Endodermal cell (in vitro differentiated cells): Measurements from ENCODE around the gene SRCAP. TPM values are rescaled to one million over a fixed set of nuclear protein-coding genes. Genes with fewer than 3 reads are reported as not detected.

Source experiments
- DNase-seq: peaks from one replicate; pipeline ENCODE4 v3.0.0-alpha.2; 2017
- H3K27ac ChIP-seq: 2 replicates; pipeline ENCODE4 v1.5.1; 2013; ENCODE audit warnings: mild to moderate bottlenecking, low read depth, low read length, moderate library complexity
- H3K27me3 ChIP-seq: 2 replicates; pipeline ENCODE4 v1.6.1; 2013; ENCODE audit warnings: mild to moderate bottlenecking, low read length, moderate library complexity; ENCODE audit not compliant: insufficient read depth, control insufficient read depth, poor library complexity, severe bottlenecking
- H3K36me3 ChIP-seq: 2 replicates; pipeline ENCODE4 v1.7.0; 2013; ENCODE audit warnings: mild to moderate bottlenecking, low read length, moderate library complexity; ENCODE audit not compliant: control insufficient read depth, insufficient read depth
- H3K4me1 ChIP-seq: one replicate; pipeline ENCODE4 v1.7.0; 2013; ENCODE audit warnings: low read length; ENCODE audit not compliant: control insufficient read depth, insufficient read depth
- H3K4me3 ChIP-seq: 2 replicates; pipeline ENCODE4 v1.5.1; 2013; ENCODE audit warnings: mild to moderate bottlenecking, low read length, moderate library complexity
- H3K9ac ChIP-seq: 2 replicates; pipeline ENCODE4 v1.6.1; 2013; ENCODE audit warnings: mild to moderate bottlenecking, low read length, moderate library complexity; ENCODE audit not compliant: poor library complexity, severe bottlenecking; ENCODE audit errors: extremely low read depth
- H3K9me3 ChIP-seq: 2 replicates; pipeline ENCODE4 v1.6.1; 2013; ENCODE audit warnings: mild to moderate bottlenecking, low read length, moderate library complexity; ENCODE audit not compliant: control insufficient read depth
- H3K27ac Mint-ChIP-seq: 2 replicates; pipeline ENCODE4 v1.8.0; 2020; ENCODE audit warnings: mixed read lengths
- H3K27me3 Mint-ChIP-seq: 2 replicates; pipeline ENCODE4 v1.8.0; 2021; ENCODE audit warnings: mild to moderate bottlenecking, mixed read lengths; ENCODE audit not compliant: insufficient read depth
- H3K36me3 Mint-ChIP-seq: 2 replicates; pipeline ENCODE4 v1.8.0; 2020; ENCODE audit warnings: low read depth, mixed read lengths
- H3K4me1 Mint-ChIP-seq: 2 replicates; pipeline ENCODE4 v1.8.0; 2020; ENCODE audit warnings: mixed read lengths
- H3K4me3 Mint-ChIP-seq: 2 replicates; pipeline ENCODE4 v1.8.0; 2020; ENCODE audit warnings: mild to moderate bottlenecking, moderate library complexity, mixed read lengths
- H3K9me3 Mint-ChIP-seq: 2 replicates; pipeline ENCODE4 v1.8.0; 2020; ENCODE audit warnings: mild to moderate bottlenecking, mixed read lengths
- CTCF ChIP-seq: fragments of 200-600 bp; sonication (generic); conservative IDR thresholded peaks from 2 replicates; pipeline ENCODE4 v1.5.0; 2021; ENCODE audit warnings: antibody characterized with exemption, mild to moderate bottlenecking
- WGBS, 2 experiments: methylation state at CpG; one replicate each; pipeline versions ENCODE4 v1.1.5 to v1.1.7; 2013; ENCODE audit warnings: missing lambda C conversion rate in 2 of 2, mixed read lengths in 1 of 2; ENCODE audit not compliant: insufficient coverage in 1 of 2, insufficient read length in 1 of 2; 5-methylcytosine and 5-hydroxymethylcytosine counted together
- total RNA-seq, 2 donors: library from RNA; stranded (reverse); fragmentation: NEBNext Ultra II Directional in 1 of 2; extraction: Animal tissue kit (Norgen Biotek cat#: 25700) in 1 of 2; gene quantifications; 2 replicates in 1 of 2; 3 replicates in 1 of 2; pipeline ENCODE4 v1.2.1, GENCODE V29; 2021

SRCAP gene
- total RNA-seq, 2 donors from 2014 or later: 57.7 to 66.9 TPM

GRCh38 chr16:30722916-30723315 is 23.9 kb downstream of the SRCAP start:
- no peak overlapping the region for H3K27ac Mint-ChIP-seq
- H3K36me3 ChIP-seq: peaks cover 90% of the 10 kb centered on the region

GRCh38 chr16:30723725-30724355 is 24.9 kb downstream of the SRCAP start:
- H3K4me1 Mint-ChIP-seq: no peaks in the 10 kb centered on the region
- Histone ChIP-seq H3K27me3 (no peaks in the 10 kb centered on the region), H3K9me3 (no peaks in the 10 kb centered on the region), H3K27ac (no peak overlapping the region), H3K36me3 (peaks cover 92% of the 10 kb centered on the region), H3K4me1 (no peaks in the 10 kb centered on the region), H3K9ac (no peak overlapping the region), H3K4me3 (no peak overlapping the region)
- no peaks in the 10 kb centered on the region for H3K27me3 Mint-ChIP-seq
- no peak overlapping the region for H3K4me3 Mint-ChIP-seq
- H3K9me3 Mint-ChIP-seq: no peaks in the 10 kb centered on the region
- DNase-seq: no peak
- 95 to 97% methylated on average over 11 to 12 of the region's 12 CpGs for WGBS, 2 experiments
- peaks cover 85% of the 10 kb centered on the region for H3K36me3 Mint-ChIP-seq
- H3K27ac Mint-ChIP-seq: no peak overlapping the region
- no peak for TF ChIP-seq CTCF

More at GRCh38 chr16:30722916-30723315, 23.9 kb downstream of the SRCAP start:
- no peak for DNase-seq
- Mint-ChIP-seq H3K9me3 (no peaks in the 10 kb centered on the region), H3K36me3 (peaks cover 84% of the 10 kb centered on the region), H3K4me1 (no peaks in the 10 kb centered on the region), H3K4me3 (no peak overlapping the region), H3K27me3 (no peaks in the 10 kb centered on the region)
- Histone ChIP-seq H3K9me3 (no peaks in the 10 kb centered on the region), H3K27ac (no peak overlapping the region), H3K27me3 (no peaks in the 10 kb centered on the region), H3K4me1 (no peaks in the 10 kb centered on the region), H3K9ac (no peak overlapping the region), H3K4me3 (no peak overlapping the region)
- TF ChIP-seq CTCF: no peak
- 91 to 100% methylated on average over 3 to 10 of the region's 10 CpGs for WGBS, 2 experiments

GRCh38 chr16:30724641-30725417 is 25.9 kb downstream of the SRCAP start:
- Histone ChIP-seq H3K9ac (no peak overlapping the region), H3K27me3 (no peaks in the 10 kb centered on the region), H3K4me3 (no peak overlapping the region), H3K9me3 (no peaks in the 10 kb centered on the region), H3K36me3 (peaks cover 94% of the 10 kb centered on the region), H3K4me1 (no peaks in the 10 kb centered on the region), H3K27ac (no peak overlapping the region)
- WGBS, 2 experiments: 96 to 97% methylated on average over 12 to 23 of the region's 23 CpGs
- Mint-ChIP-seq H3K27ac (no peak overlapping the region), H3K27me3 (no peaks in the 10 kb centered on the region), H3K4me1 (no peaks in the 10 kb centered on the region), H3K36me3 (peaks cover 89% of the 10 kb centered on the region), H3K4me3 (no peak overlapping the region), H3K9me3 (no peaks in the 10 kb centered on the region)
- no peak for TF ChIP-seq CTCF
- no peak for DNase-seq
